HepG2 (cell line): ENCODE measurements around the gene DNAJB12. TPM values are rescaled to one million over a fixed set of nuclear protein-coding genes. Genes with fewer than 3 reads are reported as not detected.
A peak's percentile ranks its signal among the peaks of the same experiment; 100 is the strongest.

Experiments
- KAT2B ChIP-seq: fragments of 150-350 bp; IDR thresholded peaks from 2 replicates; pipeline ENCODE4 v1.6.1; 2014; ENCODE audit warnings: low read depth, low read length, borderline replicate concordance
- ZNF10 ChIP-seq: sonication (generic); formaldehyde crosslinking; IDR thresholded peaks from 2 replicates; pipeline ENCODE4 v1.4.0; 2020; ENCODE audit warnings: mild to moderate bottlenecking, low read depth, missing genetic modification reagents, borderline replicate concordance
- ZNF136 ChIP-seq: sonication (generic); formaldehyde crosslinking; IDR thresholded peaks from 2 replicates; pipeline ENCODE4 v1.8.1; 2022; ENCODE audit warnings: low read depth, mild to moderate bottlenecking, moderate library complexity, missing genetic modification reagents
- ZNF598 ChIP-seq: sonication (generic); formaldehyde crosslinking; IDR thresholded peaks from 2 replicates; pipeline ENCODE4 v1.5.1; 2020; ENCODE audit warnings: mild to moderate bottlenecking, missing genetic modification reagents, borderline replicate concordance
- polyA plus RNA-seq, 8 experiments: library from polyadenylated mRNA; depleted of rRNA in 3 of 8; stranded (reverse) in 7 of 8; unstranded in 1 of 8; fragments of >200 nt; fragmentation: Illumina TruSeq in 4 of 8; extraction: Trizol in 4 of 8; gene quantifications; 2 replicates each; pipeline versions ENCODE4 v1.2.1 to v1.2.3, GENCODE V29; 2011 to 2016; ENCODE audit warnings: low read depth in 4 of 8, missing spikeins in 1 of 8, mixed read lengths in 1 of 8; ENCODE audit not compliant: insufficient read depth in 1 of 8
- total RNA-seq, 5 experiments: library from RNA; depleted of rRNA; stranded (reverse); fragments of >200 nt; fragmentation: Illumina TruSeq; extraction: Trizol; gene quantifications; 2 replicates each; pipeline ENCODE4 v1.2.3, GENCODE V29; 2016; ENCODE audit warnings: low read depth in 1 of 5
- TF ChIP-seq, protein P1 (sequence below): sonication (generic); formaldehyde crosslinking; IDR thresholded peaks from 2 replicates; pipeline ENCODE4 v1.4.0; 2020; ENCODE audit warnings: mild to moderate bottlenecking, missing genetic modification reagents
- TF ChIP-seq, protein P2 (sequence below): sonication (generic); formaldehyde crosslinking; IDR thresholded peaks from 2 replicates; pipeline ENCODE4 v1.5.1; 2020; ENCODE audit warnings: mild to moderate bottlenecking, missing genetic modification reagents, moderate library complexity
- TF ChIP-seq, protein P3 (sequence below): sonication (generic); formaldehyde crosslinking; IDR thresholded peaks from 2 replicates; pipeline ENCODE4 v1.8.1; 2022; ENCODE audit warnings: low read depth, mild to moderate bottlenecking, missing genetic modification reagents
- TF ChIP-seq, protein P4 (sequence below): sonication (generic); formaldehyde crosslinking; IDR thresholded peaks from 2 replicates; pipeline ENCODE4 v1.5.0; 2020; ENCODE audit warnings: missing genetic modification reagents
- TF ChIP-seq, protein P5 (sequence below), 2 experiments: sonication (generic) in 1 of 2; formaldehyde crosslinking in 1 of 2; IDR thresholded peaks; 2 replicates each; pipeline versions ENCODE4 v1.6.1 to v1.9.0; 2014 to 2022; ENCODE audit warnings: antibody characterized with exemption in 1 of 2, borderline replicate concordance in 1 of 2, inconsistent platforms in 1 of 2, low read depth in 1 of 2, missing genetic modification reagents in 1 of 2

Gene DNAJB12
- total and polyA plus RNA-seq, 2 of the 13 experiments (the other 11 are each of a cell fraction or from before 2014, with no cell fraction given): 10.8 to 18.2 TPM

DNA sequence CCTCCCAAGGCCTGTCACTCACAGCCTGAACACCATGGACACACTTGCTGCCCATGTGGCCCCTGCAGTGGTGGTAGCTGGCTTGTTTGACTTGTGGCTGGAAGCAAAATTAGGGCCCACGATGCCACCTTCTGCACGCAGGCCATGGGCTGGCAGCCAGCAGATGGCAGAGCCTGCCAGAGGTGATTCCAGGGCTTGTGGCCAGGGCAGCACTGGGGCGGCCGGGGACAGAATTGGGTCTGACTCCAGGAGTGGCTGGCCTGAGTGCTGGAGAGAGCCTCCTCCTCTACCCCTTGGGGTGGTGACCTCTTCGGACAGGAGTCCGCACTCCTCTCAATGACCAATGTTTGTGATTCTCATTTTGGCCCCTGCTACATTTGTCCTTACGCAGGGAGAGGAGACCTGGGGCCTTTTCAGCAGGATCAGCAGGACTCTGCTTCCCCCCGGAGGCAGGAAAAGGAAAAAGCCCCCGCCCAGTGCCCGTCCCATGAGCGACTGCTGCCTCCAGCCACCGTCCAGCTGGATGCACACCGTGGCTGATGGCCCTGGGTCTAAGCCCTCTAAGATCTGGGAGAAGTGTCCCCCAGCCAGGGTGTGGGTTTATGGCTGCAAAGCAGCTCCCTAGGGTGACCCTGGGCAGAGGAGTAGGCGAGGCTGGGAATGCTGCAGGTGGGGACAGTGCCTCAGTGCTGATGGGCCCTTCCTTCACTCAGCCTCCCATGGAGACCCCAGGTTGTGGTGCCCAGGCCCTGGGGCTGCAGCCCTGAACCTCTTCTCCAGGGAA, 26.5 kb downstream of the DNAJB12 start (continued):
- TF ChIP-seq, protein P1, sequence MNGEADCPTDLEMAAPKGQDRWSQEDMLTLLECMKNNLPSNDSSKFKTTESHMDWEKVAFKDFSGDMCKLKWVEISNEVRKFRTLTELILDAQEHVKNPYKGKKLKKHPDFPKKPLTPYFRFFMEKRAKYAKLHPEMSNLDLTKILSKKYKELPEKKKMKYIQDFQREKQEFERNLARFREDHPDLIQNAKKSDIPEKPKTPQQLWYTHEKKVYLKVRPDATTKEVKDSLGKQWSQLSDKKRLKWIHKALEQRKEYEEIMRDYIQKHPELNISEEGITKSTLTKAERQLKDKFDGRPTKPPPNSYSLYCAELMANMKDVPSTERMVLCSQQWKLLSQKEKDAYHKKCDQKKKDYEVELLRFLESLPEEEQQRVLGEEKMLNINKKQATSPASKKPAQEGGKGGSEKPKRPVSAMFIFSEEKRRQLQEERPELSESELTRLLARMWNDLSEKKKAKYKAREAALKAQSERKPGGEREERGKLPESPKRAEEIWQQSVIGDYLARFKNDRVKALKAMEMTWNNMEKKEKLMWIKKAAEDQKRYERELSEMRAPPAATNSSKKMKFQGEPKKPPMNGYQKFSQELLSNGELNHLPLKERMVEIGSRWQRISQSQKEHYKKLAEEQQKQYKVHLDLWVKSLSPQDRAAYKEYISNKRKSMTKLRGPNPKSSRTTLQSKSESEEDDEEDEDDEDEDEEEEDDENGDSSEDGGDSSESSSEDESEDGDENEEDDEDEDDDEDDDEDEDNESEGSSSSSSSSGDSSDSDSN: peak; percentile 53; the same call in 1 of the 2 replicates
- TF ChIP-seq ZNF598 (CRISPR knock-in tag) (peak; percentile 91; the same call in 1 of the 2 replicates), ZNF136 (CRISPR knock-in tag) (0 out of 2 replicates have a peak, but pooled peaks have one; percentile 71), ZNF10 (CRISPR knock-in tag) (no peak), KAT2B (no peak)
- TF ChIP-seq, protein P2, sequence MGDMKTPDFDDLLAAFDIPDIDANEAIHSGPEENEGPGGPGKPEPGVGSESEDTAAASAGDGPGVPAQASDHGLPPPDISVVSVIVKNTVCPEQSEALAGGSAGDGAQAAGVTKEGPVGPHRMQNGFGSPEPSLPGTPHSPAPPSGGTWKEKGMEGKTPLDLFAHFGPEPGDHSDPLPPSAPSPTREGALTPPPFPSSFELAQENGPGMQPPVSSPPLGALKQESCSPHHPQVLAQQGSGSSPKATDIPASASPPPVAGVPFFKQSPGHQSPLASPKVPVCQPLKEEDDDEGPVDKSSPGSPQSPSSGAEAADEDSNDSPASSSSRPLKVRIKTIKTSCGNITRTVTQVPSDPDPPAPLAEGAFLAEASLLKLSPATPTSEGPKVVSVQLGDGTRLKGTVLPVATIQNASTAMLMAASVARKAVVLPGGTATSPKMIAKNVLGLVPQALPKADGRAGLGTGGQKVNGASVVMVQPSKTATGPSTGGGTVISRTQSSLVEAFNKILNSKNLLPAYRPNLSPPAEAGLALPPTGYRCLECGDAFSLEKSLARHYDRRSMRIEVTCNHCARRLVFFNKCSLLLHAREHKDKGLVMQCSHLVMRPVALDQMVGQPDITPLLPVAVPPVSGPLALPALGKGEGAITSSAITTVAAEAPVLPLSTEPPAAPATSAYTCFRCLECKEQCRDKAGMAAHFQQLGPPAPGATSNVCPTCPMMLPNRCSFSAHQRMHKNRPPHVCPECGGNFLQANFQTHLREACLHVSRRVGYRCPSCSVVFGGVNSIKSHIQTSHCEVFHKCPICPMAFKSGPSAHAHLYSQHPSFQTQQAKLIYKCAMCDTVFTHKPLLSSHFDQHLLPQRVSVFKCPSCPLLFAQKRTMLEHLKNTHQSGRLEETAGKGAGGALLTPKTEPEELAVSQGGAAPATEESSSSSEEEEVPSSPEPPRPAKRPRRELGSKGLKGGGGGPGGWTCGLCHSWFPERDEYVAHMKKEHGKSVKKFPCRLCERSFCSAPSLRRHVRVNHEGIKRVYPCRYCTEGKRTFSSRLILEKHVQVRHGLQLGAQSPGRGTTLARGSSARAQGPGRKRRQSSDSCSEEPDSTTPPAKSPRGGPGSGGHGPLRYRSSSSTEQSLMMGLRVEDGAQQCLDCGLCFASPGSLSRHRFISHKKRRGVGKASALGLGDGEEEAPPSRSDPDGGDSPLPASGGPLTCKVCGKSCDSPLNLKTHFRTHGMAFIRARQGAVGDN (CRISPR knock-in tag): peak; percentile 87
- TF ChIP-seq, protein P3, sequence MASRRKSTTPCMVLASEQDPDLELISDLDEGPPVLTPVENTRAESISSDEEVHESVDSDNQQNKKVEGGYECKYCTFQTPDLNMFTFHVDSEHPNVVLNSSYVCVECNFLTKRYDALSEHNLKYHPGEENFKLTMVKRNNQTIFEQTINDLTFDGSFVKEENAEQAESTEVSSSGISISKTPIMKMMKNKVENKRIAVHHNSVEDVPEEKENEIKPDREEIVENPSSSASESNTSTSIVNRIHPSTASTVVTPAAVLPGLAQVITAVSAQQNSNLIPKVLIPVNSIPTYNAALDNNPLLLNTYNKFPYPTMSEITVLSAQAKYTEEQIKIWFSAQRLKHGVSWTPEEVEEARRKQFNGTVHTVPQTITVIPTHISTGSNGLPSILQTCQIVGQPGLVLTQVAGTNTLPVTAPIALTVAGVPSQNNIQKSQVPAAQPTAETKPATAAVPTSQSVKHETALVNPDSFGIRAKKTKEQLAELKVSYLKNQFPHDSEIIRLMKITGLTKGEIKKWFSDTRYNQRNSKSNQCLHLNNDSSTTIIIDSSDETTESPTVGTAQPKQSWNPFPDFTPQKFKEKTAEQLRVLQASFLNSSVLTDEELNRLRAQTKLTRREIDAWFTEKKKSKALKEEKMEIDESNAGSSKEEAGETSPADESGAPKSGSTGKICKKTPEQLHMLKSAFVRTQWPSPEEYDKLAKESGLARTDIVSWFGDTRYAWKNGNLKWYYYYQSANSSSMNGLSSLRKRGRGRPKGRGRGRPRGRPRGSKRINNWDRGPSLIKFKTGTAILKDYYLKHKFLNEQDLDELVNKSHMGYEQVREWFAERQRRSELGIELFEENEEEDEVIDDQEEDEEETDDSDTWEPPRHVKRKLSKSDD: no peak
- TF ChIP-seq, protein P4, sequence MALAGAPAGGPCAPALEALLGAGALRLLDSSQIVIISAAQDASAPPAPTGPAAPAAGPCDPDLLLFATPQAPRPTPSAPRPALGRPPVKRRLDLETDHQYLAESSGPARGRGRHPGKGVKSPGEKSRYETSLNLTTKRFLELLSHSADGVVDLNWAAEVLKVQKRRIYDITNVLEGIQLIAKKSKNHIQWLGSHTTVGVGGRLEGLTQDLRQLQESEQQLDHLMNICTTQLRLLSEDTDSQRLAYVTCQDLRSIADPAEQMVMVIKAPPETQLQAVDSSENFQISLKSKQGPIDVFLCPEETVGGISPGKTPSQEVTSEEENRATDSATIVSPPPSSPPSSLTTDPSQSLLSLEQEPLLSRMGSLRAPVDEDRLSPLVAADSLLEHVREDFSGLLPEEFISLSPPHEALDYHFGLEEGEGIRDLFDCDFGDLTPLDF (CRISPR knock-in tag): no peak
- TF ChIP-seq, protein P5, sequence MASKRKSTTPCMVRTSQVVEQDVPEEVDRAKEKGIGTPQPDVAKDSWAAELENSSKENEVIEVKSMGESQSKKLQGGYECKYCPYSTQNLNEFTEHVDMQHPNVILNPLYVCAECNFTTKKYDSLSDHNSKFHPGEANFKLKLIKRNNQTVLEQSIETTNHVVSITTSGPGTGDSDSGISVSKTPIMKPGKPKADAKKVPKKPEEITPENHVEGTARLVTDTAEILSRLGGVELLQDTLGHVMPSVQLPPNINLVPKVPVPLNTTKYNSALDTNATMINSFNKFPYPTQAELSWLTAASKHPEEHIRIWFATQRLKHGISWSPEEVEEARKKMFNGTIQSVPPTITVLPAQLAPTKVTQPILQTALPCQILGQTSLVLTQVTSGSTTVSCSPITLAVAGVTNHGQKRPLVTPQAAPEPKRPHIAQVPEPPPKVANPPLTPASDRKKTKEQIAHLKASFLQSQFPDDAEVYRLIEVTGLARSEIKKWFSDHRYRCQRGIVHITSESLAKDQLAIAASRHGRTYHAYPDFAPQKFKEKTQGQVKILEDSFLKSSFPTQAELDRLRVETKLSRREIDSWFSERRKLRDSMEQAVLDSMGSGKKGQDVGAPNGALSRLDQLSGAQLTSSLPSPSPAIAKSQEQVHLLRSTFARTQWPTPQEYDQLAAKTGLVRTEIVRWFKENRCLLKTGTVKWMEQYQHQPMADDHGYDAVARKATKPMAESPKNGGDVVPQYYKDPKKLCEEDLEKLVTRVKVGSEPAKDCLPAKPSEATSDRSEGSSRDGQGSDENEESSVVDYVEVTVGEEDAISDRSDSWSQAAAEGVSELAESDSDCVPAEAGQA (IDR thresholded peaks at IDR 0.05; ENCODE audit: low read depth): no peak
- TF ChIP-seq, protein P5 (CRISPR knock-in tag; IDR thresholded peaks at IDR 0.05; ENCODE audit: borderline replicate concordance): no peak
